H9 (cell line): ENCODE measurements around the gene CCDC187. TPM values are rescaled to one million over a fixed set of nuclear protein-coding genes. Genes with fewer than 3 reads are reported as not detected.

Source experiments
- DNase-seq: peaks from one replicate; pipeline ENCODE4 v3.0.0-alpha.2; 2017
- H2AFZ ChIP-seq: one replicate; pipeline ENCODE4 v1.6.1; 2013; ENCODE audit warnings: mild to moderate bottlenecking, low read length, control low read depth, moderate library complexity
- H2AK5ac ChIP-seq: 2 replicates; pipeline ENCODE4 v1.6.1; 2013; ENCODE audit warnings: low read length, control low read depth, mixed read lengths; ENCODE audit not compliant: insufficient read length
- H2BK120ac ChIP-seq: one replicate; pipeline ENCODE4 v1.6.1; 2013; ENCODE audit warnings: low read depth, mild to moderate bottlenecking, low read length, control low read depth, inconsistent platforms; ENCODE audit not compliant: poor library complexity, severe bottlenecking
- H2BK12ac ChIP-seq: 2 replicates; pipeline ENCODE4 v1.6.1; 2013; ENCODE audit warnings: low read length, control low read depth, mixed read lengths, low read depth; ENCODE audit not compliant: insufficient read length
- H2BK15ac ChIP-seq: 2 replicates; pipeline ENCODE4 v1.6.1; 2013; ENCODE audit warnings: low read depth, low read length, control low read depth
- H2BK20ac ChIP-seq: one replicate; pipeline ENCODE4 v1.6.1; 2013; ENCODE audit warnings: low read depth, mild to moderate bottlenecking, low read length, control low read depth, inconsistent platforms; ENCODE audit not compliant: poor library complexity, severe bottlenecking
- H2BK5ac ChIP-seq: 2 replicates; pipeline ENCODE4 v1.6.1; 2013; ENCODE audit warnings: low read length, control low read depth, mixed read lengths; ENCODE audit not compliant: insufficient read length
- H3K14ac ChIP-seq: 2 replicates; pipeline ENCODE4 v1.6.1; 2013; ENCODE audit warnings: low read length, control low read depth; ENCODE audit not compliant: insufficient read depth
- H3K18ac ChIP-seq: 2 replicates; pipeline ENCODE4 v1.6.1; 2013; ENCODE audit warnings: low read depth, mild to moderate bottlenecking, mixed read lengths, low read length, control low read depth; ENCODE audit not compliant: insufficient read length
- H3K23ac ChIP-seq: 2 replicates; pipeline ENCODE4 v1.6.1; 2013; ENCODE audit warnings: low read length, control low read depth, mixed read lengths, low read depth; ENCODE audit not compliant: insufficient read length
- H3K23me2 ChIP-seq: 2 replicates; pipeline ENCODE4 v1.6.1; 2013; ENCODE audit warnings: low read depth, mild to moderate bottlenecking, mixed read lengths, low read length, control low read depth; ENCODE audit not compliant: insufficient read length, poor library complexity, severe bottlenecking
- H3K27ac ChIP-seq: 2 replicates; pipeline ENCODE4 v1.5.1; 2013; ENCODE audit warnings: low read length, control low read depth, mixed read lengths, low read depth; ENCODE audit not compliant: insufficient read length
- H3K27me3 ChIP-seq: 2 replicates; pipeline ENCODE4 v1.6.1; 2013; ENCODE audit warnings: low read length, control low read depth, inconsistent platforms; ENCODE audit not compliant: insufficient read depth
- H3K4ac ChIP-seq: 2 replicates; pipeline ENCODE4 v1.6.1; 2013; ENCODE audit warnings: low read depth, mild to moderate bottlenecking, control low read depth, inconsistent platforms, low read length, moderate library complexity
- H3K4me1 ChIP-seq: 2 replicates; pipeline ENCODE4 v1.6.1; 2013; ENCODE audit warnings: low read length, control low read depth, inconsistent platforms; ENCODE audit not compliant: insufficient read depth
- H3K4me2 ChIP-seq: 2 replicates; pipeline ENCODE4 v1.6.1; 2013; ENCODE audit warnings: low read length, control low read depth, mixed read lengths; ENCODE audit not compliant: insufficient read length, insufficient read depth
- H3K56ac ChIP-seq: 2 replicates; pipeline ENCODE4 v1.6.1; 2013; ENCODE audit warnings: low read depth, mild to moderate bottlenecking, mixed read lengths, low read length, control low read depth; ENCODE audit not compliant: insufficient read length
- H3K79me1 ChIP-seq: 2 replicates; pipeline ENCODE4 v1.6.1; 2013; ENCODE audit warnings: low read depth, mild to moderate bottlenecking, moderate library complexity, low read length, control low read depth, inconsistent platforms; ENCODE audit not compliant: insufficient read depth, poor library complexity, severe bottlenecking
- H3K79me2 ChIP-seq: 2 replicates; pipeline ENCODE4 v1.6.1; 2013; ENCODE audit warnings: low read length, control low read depth, inconsistent platforms; ENCODE audit not compliant: insufficient read depth
- H3K9ac ChIP-seq: 2 replicates; pipeline ENCODE4 v1.6.1; 2013; ENCODE audit warnings: low read length, control low read depth, mixed read lengths; ENCODE audit not compliant: insufficient read length; ENCODE audit errors: extremely low read depth
- H3K9me3 ChIP-seq: one replicate; pipeline ENCODE4 v1.6.1; 2013; ENCODE audit warnings: low read depth, low read length, inconsistent platforms; ENCODE audit not compliant: control insufficient read depth
- H3T11ph ChIP-seq: one replicate; pipeline ENCODE4 v1.6.1; 2013; ENCODE audit warnings: mild to moderate bottlenecking, low read length, control low read depth, inconsistent platforms
- H4K20me1 ChIP-seq: one replicate; pipeline ENCODE4 v1.6.1; 2013; ENCODE audit not compliant: control insufficient read depth, insufficient read length, insufficient read depth
- H4K5ac ChIP-seq: 2 replicates; pipeline ENCODE4 v1.6.1; 2013; ENCODE audit warnings: low read depth, mild to moderate bottlenecking, mixed read lengths, low read length, control low read depth; ENCODE audit not compliant: insufficient read length
- H4K8ac ChIP-seq: replicated peaks from 2 replicates; pipeline ENCODE4 v1.6.1; 2013; ENCODE audit warnings: low read length, control low read depth, mixed read lengths, low read depth; ENCODE audit not compliant: insufficient read length
- H4K91ac ChIP-seq: 2 replicates; pipeline ENCODE4 v1.6.1; 2013; ENCODE audit warnings: low read depth, mild to moderate bottlenecking, moderate library complexity, mixed read lengths, low read length, control low read depth; ENCODE audit not compliant: insufficient read length
- H3K27ac Mint-ChIP-seq, 3 experiments: 2 replicates in 2 of 3; 3 replicates in 1 of 3; pipeline ENCODE4 v1.8.0; 2020 to 2021; ENCODE audit warnings: mixed read lengths in 3 of 3, mild to moderate bottlenecking in 1 of 3, moderate library complexity in 1 of 3
- H3K27me3 Mint-ChIP-seq: 2 replicates; pipeline ENCODE4 v1.8.0; 2021; ENCODE audit warnings: low read depth, mild to moderate bottlenecking, moderate library complexity, mixed read lengths
- H3K36me3 Mint-ChIP-seq, 3 experiments: 2 replicates in 2 of 3; 3 replicates in 1 of 3; pipeline ENCODE4 v1.8.0; 2020 to 2021; ENCODE audit warnings: low read depth in 3 of 3, mixed read lengths in 3 of 3; ENCODE audit not compliant: insufficient read depth in 1 of 3
- H3K4me1 Mint-ChIP-seq, 2 experiments: 2 replicates each; pipeline ENCODE4 v1.8.0; 2020; ENCODE audit warnings: mixed read lengths in 2 of 2
- H3K4me3 Mint-ChIP-seq, 2 experiments: 2 replicates in 1 of 2; 3 replicates in 1 of 2; pipeline ENCODE4 v1.8.0; 2020 to 2021; ENCODE audit warnings: mild to moderate bottlenecking in 2 of 2, mixed read lengths in 2 of 2, moderate library complexity in 1 of 2
- H3K9me3 Mint-ChIP-seq, 2 experiments: 2 replicates in 1 of 2; 3 replicates in 1 of 2; pipeline ENCODE4 v1.8.0; 2020; ENCODE audit warnings: mild to moderate bottlenecking in 2 of 2, mixed read lengths in 2 of 2, moderate library complexity in 1 of 2
- WGBS: extraction: QIAGEN DNeasy Blood & Tissue Kit; methylation state at CpG from one replicate; pipeline ENCODE4 v1.1.7; 2013; ENCODE audit warnings: missing lambda C conversion rate, low lambda C conversion rate, mixed read lengths; ENCODE audit not compliant: insufficient read length; ENCODE audit errors: extremely low coverage; 5-methylcytosine and 5-hydroxymethylcytosine counted together
- total RNA-seq: library from RNA; stranded (reverse); gene quantifications from 2 replicates; pipeline ENCODE4 v1.2.1, GENCODE V29; 2021
- TF ChIP-seq, protein P1 (sequence below): fragments of 200-600 bp; sonication (generic); conservative IDR thresholded peaks from 3 replicates; pipeline ENCODE4 v1.8.0; 2021; ENCODE audit warnings: antibody characterized with exemption, mild to moderate bottlenecking

Gene CCDC187
- total RNA-seq, 1 experiment from 2014 or later, result 0.07 TPM

- no peak overlapping the region; a peak in 1 of 7 replicates for H3K27ac Mint-ChIP-seq
- H3K4me2 ChIP-seq, result no peak overlapping the region
Measured at GRCh38 chr9:136246849-136247550, 56.9 kb downstream of the CCDC187 start.

More at GRCh38 chr9:136246849-136247550, 56.9 kb downstream of the CCDC187 start:
- Histone ChIP-seq H3K27me3 (no peaks in the 10 kb centered on the region), H3K4me1 (peaks cover 9% of the 10 kb centered on the region), H3K18ac (no peak overlapping the region), H3K79me1 (no peaks in the 10 kb centered on the region), H3T11ph (no peak overlapping the region), H3K23me2 (peaks cover 5% of the 10 kb centered on the region), H3K79me2 (peaks cover 8% of the 10 kb centered on the region; the same call in 1 of the 2 replicates), H2AK5ac (no peak overlapping the region), H2BK20ac (no peak overlapping the region), H2BK15ac (no peak overlapping the region), H2BK12ac (no peak overlapping the region), H3K56ac (no peak overlapping the region), H3K14ac (no peak overlapping the region), H2AFZ (no peak overlapping the region), H3K23ac (no peak overlapping the region), H2BK5ac (no peak overlapping the region), H3K27ac (no peak overlapping the region), H3K9me3 (no peaks in the 10 kb centered on the region), H2BK120ac (no peak overlapping the region), H4K20me1 (peaks cover 6% of the 10 kb centered on the region), H4K5ac (no peak overlapping the region), H4K91ac (no peak overlapping the region), H3K4ac (no peak overlapping the region), H3K9ac (no peak overlapping the region), H4K8ac (no peak overlapping the region)
- peaks cover 0 to 5% (median 0%) of the 10 kb centered on the region in 3 experiments; a peak in 1 of 7 replicates for H3K36me3 Mint-ChIP-seq
- DNase-seq, result no peak
- peak overlapping the region in 1 of 2 experiments; percentile 53; a peak in 3 of 5 replicates for H3K4me3 Mint-ChIP-seq
- H3K27me3 Mint-ChIP-seq, result peaks cover 18% of the 10 kb centered on the region
- TF ChIP-seq, protein P1, sequence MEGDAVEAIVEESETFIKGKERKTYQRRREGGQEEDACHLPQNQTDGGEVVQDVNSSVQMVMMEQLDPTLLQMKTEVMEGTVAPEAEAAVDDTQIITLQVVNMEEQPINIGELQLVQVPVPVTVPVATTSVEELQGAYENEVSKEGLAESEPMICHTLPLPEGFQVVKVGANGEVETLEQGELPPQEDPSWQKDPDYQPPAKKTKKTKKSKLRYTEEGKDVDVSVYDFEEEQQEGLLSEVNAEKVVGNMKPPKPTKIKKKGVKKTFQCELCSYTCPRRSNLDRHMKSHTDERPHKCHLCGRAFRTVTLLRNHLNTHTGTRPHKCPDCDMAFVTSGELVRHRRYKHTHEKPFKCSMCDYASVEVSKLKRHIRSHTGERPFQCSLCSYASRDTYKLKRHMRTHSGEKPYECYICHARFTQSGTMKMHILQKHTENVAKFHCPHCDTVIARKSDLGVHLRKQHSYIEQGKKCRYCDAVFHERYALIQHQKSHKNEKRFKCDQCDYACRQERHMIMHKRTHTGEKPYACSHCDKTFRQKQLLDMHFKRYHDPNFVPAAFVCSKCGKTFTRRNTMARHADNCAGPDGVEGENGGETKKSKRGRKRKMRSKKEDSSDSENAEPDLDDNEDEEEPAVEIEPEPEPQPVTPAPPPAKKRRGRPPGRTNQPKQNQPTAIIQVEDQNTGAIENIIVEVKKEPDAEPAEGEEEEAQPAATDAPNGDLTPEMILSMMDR, result no peak
- no CpG with 5 or more reads among the region's 26 CpGs for WGBS
- H3K9me3 Mint-ChIP-seq, result no peaks in the 10 kb centered on the region; a peak in 1 of 5 replicates
- peaks cover 34 to 54% of the 10 kb centered on the region in 2 experiments for H3K4me1 Mint-ChIP-seq
